ENCODE results near the gene NDUFA11. TPM values are rescaled to one million over a fixed set of nuclear protein-coding genes. Genes with fewer than 3 reads are reported as not detected.

Gene NDUFA11
- total and polyA plus RNA-seq, 9 of the 15 experiments (the other 6 are each of a cell fraction or from before 2014, with no cell fraction given), result 63.3 to 486 (median 274) TPM

DNA sequence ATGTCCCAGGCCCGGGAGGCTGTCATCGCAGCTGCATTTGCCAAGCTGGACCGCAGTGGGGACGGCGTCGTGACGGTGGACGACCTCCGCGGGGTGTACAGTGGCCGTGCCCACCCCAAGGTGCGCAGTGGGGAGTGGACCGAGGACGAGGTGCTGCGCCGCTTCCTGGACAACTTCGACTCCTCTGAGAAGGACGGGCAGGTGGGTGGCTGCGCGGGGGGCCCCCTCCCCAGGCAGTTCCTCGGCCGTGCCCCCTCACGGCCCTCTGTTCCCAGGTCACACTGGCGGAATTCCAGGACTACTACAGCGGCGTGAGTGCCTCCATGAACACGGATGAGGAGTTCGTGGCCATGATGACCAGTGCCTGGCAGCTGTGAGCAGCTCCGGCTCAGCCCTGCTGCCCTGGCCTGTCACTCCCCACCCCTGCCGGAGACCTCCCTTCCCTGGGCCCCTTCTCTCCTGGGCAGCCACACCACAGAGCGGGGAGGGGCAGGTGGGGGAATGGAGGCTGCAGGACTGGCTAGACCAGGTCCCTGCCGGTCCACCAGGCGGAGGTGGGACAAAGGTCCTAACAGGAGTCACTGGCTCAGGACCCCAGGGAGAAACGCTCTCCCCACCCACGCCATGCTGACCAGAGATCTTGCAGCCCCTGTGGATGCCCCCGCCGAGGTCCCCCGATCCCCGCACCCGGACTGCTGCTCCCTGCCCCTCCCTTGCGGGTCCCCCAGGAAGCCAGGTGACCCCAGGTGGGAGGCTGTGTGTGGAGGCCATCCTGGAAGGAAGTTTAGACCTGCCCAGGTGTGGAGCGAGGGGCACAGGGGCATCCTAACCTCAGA lies 11.6 kb upstream of the NDUFA11 start (continued):
- no peak for TF ChIP-seq PRPF4 (IDR thresholded peaks at IDR 0.05; ENCODE audit: insufficient read depth, low read depth, low read length, poor library complexity, severe bottlenecking)
- TF ChIP-seq, protein P1, sequence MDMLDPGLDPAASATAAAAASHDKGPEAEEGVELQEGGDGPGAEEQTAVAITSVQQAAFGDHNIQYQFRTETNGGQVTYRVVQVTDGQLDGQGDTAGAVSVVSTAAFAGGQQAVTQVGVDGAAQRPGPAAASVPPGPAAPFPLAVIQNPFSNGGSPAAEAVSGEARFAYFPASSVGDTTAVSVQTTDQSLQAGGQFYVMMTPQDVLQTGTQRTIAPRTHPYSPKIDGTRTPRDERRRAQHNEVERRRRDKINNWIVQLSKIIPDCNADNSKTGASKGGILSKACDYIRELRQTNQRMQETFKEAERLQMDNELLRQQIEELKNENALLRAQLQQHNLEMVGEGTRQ (CRISPR knock-in tag; IDR thresholded peaks at IDR 0.05), result no peak
- no peak for TF ChIP-seq HCFC1 (IDR thresholded peaks at IDR 0.05; ENCODE audit: low read depth, low read length)
- TF ChIP-seq PTBP1 (IDR thresholded peaks at IDR 0.05; ENCODE audit: low read depth, low read length), result no peak
- no peak for TF ChIP-seq ELF1 (tag; IDR thresholded peaks at IDR 0.05)
- no peak for TF ChIP-seq CCAR2 (IDR thresholded peaks at IDR 0.05; ENCODE audit: low read depth, low read length)
- no peak for TF ChIP-seq LCOR (CRISPR knock-in tag; IDR thresholded peaks at IDR 0.05)
- no peak for TF ChIP-seq GATA2 (CRISPR knock-in tag; IDR thresholded peaks at IDR 0.05)
- peak; percentile 69 for TF ChIP-seq RBM22 (IDR thresholded peaks at IDR 0.05; ENCODE audit: low read depth, low read length, poor library complexity, severe bottlenecking)
- TF ChIP-seq, protein P2, sequence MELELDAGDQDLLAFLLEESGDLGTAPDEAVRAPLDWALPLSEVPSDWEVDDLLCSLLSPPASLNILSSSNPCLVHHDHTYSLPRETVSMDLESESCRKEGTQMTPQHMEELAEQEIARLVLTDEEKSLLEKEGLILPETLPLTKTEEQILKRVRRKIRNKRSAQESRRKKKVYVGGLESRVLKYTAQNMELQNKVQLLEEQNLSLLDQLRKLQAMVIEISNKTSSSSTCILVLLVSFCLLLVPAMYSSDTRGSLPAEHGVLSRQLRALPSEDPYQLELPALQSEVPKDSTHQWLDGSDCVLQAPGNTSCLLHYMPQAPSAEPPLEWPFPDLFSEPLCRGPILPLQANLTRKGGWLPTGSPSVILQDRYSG (tag; conservative IDR thresholded peaks at IDR 0.05; ENCODE audit: low read depth), result no peak
- TF ChIP-seq SREBF2 (CRISPR knock-in tag; IDR thresholded peaks at IDR 0.05), result no peak
- TF ChIP-seq, protein P3, sequence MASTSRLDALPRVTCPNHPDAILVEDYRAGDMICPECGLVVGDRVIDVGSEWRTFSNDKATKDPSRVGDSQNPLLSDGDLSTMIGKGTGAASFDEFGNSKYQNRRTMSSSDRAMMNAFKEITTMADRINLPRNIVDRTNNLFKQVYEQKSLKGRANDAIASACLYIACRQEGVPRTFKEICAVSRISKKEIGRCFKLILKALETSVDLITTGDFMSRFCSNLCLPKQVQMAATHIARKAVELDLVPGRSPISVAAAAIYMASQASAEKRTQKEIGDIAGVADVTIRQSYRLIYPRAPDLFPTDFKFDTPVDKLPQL (IDR thresholded peaks at IDR 0.05; ENCODE audit: extremely low read depth, insufficient read length), result no peak
- TF ChIP-seq, protein P4, sequence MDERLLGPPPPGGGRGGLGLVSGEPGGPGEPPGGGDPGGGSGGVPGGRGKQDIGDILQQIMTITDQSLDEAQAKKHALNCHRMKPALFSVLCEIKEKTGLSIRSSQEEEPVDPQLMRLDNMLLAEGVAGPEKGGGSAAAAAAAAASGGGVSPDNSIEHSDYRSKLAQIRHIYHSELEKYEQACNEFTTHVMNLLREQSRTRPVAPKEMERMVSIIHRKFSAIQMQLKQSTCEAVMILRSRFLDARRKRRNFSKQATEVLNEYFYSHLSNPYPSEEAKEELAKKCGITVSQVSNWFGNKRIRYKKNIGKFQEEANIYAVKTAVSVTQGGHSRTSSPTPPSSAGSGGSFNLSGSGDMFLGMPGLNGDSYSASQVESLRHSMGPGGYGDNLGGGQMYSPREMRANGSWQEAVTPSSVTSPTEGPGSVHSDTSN (CRISPR knock-in tag; IDR thresholded peaks at IDR 0.05; ENCODE audit: low read depth), result no peak
- TF ChIP-seq, protein P4 (tag; conservative IDR thresholded peaks at IDR 0.05; ENCODE audit: low read depth), result no peak
- TF ChIP-seq CREM (IDR thresholded peaks at IDR 0.05; ENCODE audit: low read depth), result no peak
- TF ChIP-seq, protein P5, sequence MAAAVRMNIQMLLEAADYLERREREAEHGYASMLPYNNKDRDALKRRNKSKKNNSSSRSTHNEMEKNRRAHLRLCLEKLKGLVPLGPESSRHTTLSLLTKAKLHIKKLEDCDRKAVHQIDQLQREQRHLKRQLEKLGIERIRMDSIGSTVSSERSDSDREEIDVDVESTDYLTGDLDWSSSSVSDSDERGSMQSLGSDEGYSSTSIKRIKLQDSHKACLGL (CRISPR knock-in tag; IDR thresholded peaks at IDR 0.05; ENCODE audit: borderline replicate concordance, poor library complexity, severe bottlenecking), result no peak
- TF ChIP-seq, protein P6, sequence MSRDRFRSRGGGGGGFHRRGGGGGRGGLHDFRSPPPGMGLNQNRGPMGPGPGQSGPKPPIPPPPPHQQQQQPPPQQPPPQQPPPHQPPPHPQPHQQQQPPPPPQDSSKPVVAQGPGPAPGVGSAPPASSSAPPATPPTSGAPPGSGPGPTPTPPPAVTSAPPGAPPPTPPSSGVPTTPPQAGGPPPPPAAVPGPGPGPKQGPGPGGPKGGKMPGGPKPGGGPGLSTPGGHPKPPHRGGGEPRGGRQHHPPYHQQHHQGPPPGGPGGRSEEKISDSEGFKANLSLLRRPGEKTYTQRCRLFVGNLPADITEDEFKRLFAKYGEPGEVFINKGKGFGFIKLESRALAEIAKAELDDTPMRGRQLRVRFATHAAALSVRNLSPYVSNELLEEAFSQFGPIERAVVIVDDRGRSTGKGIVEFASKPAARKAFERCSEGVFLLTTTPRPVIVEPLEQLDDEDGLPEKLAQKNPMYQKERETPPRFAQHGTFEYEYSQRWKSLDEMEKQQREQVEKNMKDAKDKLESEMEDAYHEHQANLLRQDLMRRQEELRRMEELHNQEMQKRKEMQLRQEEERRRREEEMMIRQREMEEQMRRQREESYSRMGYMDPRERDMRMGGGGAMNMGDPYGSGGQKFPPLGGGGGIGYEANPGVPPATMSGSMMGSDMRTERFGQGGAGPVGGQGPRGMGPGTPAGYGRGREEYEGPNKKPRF (IDR thresholded peaks at IDR 0.05; ENCODE audit: low read depth, low read length), result no peak
- no peak for TF ChIP-seq SIN3B (IDR thresholded peaks at IDR 0.05; ENCODE audit: low read depth)

Measured in K562 (cell line).